ENCODE measurements around the gene TFIP11. TPM values are rescaled to one million over a fixed set of nuclear protein-coding genes. Genes with fewer than 3 reads are reported as not detected.

Gene TFIP11
- total RNA-seq, 1 experiment from 2014 or later, result 42.9 TPM

- no peak for DNase-seq (ENCODE audit: low read depth)
These were observed 61.7 kb downstream of the TFIP11 start for GRCh38 chr22:26450453-26451185.

- no peak for DNase-seq (ENCODE audit: low read depth)
These were observed 63.3 kb downstream of the TFIP11 start for GRCh38 chr22:26448941-26449340.

GRCh38 chr22:26448334-26448733 lies 63.9 kb downstream of the TFIP11 start:
- no peak for DNase-seq (ENCODE audit: low read depth)

GRCh38 chr22:26447584-26448329 lies 64.5 kb downstream of the TFIP11 start:
- DNase-seq (ENCODE audit: low read depth), result no peak

GRCh38 chr22:26446808-26447515 lies 65.3 kb downstream of the TFIP11 start:
- DNase-seq (ENCODE audit: low read depth), result no peak

- DNase-seq (ENCODE audit: low read depth), result no peak
These were observed 66.5 kb downstream of the TFIP11 start for GRCh38 chr22:26445577-26446275.

- DNase-seq (ENCODE audit: low read depth), result no peak
These were observed 67.5 kb downstream of the TFIP11 start for GRCh38 chr22:26444777-26445176.

GRCh38 chr22:26443901-26444690 lies 68.2 kb downstream of the TFIP11 start:
- DNase-seq (ENCODE audit: low read depth), result no peak

- no peak for DNase-seq (ENCODE audit: low read depth)
These were observed 70.1 kb downstream of the TFIP11 start for GRCh38 chr22:26442086-26442756.

Other genes starting within 250 kb of the TFIP11 start
- 3.9 and 4.2 TPM in 2 replicates for gene ASPHD2, start 83.2 kb downstream of the TFIP11 start, total RNA-seq (2014; rRNA removed; shearing (Covaris generic))
- 29.3 and 38.2 TPM in 2 replicates for gene HPS4, start 28.7 kb downstream of the TFIP11 start, total RNA-seq (2014; rRNA removed; shearing (Covaris generic))
- 32.8 and 43.5 TPM in 2 replicates for gene SRRD, start 28.6 kb downstream of the TFIP11 start, total RNA-seq (2014; rRNA removed; shearing (Covaris generic))
- 23.1 and 24.6 TPM in 2 replicates for gene TPST2, start 77.7 kb upstream of the TFIP11 start, total RNA-seq (2014; rRNA removed; shearing (Covaris generic))
- not detected in 2 replicates for gene CRYBB1, start 105.6 kb upstream of the TFIP11 start, total RNA-seq (2014; rRNA removed; shearing (Covaris generic))
- gene CRYBA4, start 109.5 kb upstream of the TFIP11 start, total RNA-seq (2014; rRNA removed; shearing (Covaris generic)), result not detected in 2 replicates
- 0.06 and 0.27 TPM in 2 replicates for gene MIAT, start 145.1 kb upstream of the TFIP11 start, total RNA-seq (2014; rRNA removed; shearing (Covaris generic))

Measured in Daoy (cell line).